ENCODE results near the gene PEX3.

Gene PEX3

GRCh38 chr6:143539106-143539505 lies 88.5 kb downstream of the PEX3 start:
- no peak for TF ChIP-seq CTCF (IDR thresholded peaks at IDR 0.05; ENCODE audit: extremely low read depth, insufficient read depth, missing control alignments)
- in situ Hi-C loops (cut with MboI; ENCODE audit: low pct_unique_long_range_greater_than_20kb, low sequenced_read_pairs, unreplicated experiment) = no loop called here
- DNase-seq (ENCODE audit: low spot score) = no peak

DNA sequence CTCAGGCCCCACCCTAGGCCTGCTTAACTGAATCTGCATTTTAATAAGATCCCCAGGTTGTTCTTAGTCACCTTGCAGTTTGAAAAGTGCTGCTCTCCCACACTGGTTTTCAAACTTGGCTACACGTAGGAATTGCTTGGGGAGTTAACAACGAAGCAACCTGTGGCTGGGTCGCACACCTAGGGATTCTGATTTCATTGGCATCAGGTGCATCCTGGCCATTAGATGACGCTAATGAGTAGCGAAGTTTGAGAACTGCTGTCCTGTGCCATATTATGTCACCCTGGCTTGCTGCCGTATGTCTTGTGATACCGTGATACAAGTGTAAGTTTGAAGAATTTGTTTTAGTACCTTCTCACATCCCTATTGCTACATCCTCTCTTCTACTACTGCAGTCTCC lies 89.1 kb downstream of the PEX3 start:
- no peak for DNase-seq (ENCODE audit: low spot score)
- no peak for TF ChIP-seq CTCF (IDR thresholded peaks at IDR 0.05; ENCODE audit: extremely low read depth, insufficient read depth, missing control alignments)
- in situ Hi-C loops (cut with MboI; ENCODE audit: low pct_unique_long_range_greater_than_20kb, low sequenced_read_pairs, unreplicated experiment) = no loop called here

DNA sequence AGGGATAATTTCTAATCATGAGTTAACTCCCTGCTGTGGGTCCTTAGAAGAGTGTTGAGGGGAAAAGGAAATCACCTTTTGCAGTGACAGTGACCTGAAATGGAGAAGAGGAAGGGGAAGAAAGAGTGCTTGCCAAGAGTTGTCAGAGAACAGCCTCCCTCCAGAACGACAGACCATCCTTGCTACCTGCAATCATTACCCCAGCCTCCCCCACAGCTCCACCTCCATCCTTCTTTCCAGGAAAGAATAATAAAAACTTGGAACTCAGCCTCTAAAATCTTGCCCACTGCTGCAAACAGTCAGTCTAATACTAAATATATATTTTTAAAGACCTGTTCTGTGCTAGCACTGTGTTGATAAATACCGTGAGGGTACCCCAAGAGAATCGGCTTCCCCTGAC lies 89.6 kb downstream of the PEX3 start:
- no peak for TF ChIP-seq CTCF (IDR thresholded peaks at IDR 0.05; ENCODE audit: extremely low read depth, insufficient read depth, missing control alignments)
- in situ Hi-C loops (cut with MboI; ENCODE audit: low pct_unique_long_range_greater_than_20kb, low sequenced_read_pairs, unreplicated experiment) = no loop called here
- DNase-seq (ENCODE audit: low spot score) = no peak

Measured in GM13977 (cell line).